Stimulated activated CD4-positive, alpha-beta T cell treated with anti-CD3 and anti-CD28 coated beads, TNF-alpha, amount 100 ng/mL, for 48 hours (primary cell): ENCODE results near the gene RAD54L.
"Not testable (repeated sequence)": the region's sequence is repeated elsewhere in the genome, so short reads cannot be mapped to it uniquely, and the experiment has no call there.

Source experiments
- DNase-seq, 3 donors: peaks; one replicate each; pipeline ENCODE4 v3.0.0-alpha.2; 2020; ENCODE audit warnings: low read depth in 3 of 3

The RAD54L gene

GRCh38 chr1:46247436-46248121 lies at the start of gene RAD54L:
Gene RAD54L, plus strand, starts transcription at chr1:46247763. Its CDS starts 643 bp downstream, at chr1:46248406.
- peak; percentile 95 to 98 (median 96) for DNase-seq

DNA sequence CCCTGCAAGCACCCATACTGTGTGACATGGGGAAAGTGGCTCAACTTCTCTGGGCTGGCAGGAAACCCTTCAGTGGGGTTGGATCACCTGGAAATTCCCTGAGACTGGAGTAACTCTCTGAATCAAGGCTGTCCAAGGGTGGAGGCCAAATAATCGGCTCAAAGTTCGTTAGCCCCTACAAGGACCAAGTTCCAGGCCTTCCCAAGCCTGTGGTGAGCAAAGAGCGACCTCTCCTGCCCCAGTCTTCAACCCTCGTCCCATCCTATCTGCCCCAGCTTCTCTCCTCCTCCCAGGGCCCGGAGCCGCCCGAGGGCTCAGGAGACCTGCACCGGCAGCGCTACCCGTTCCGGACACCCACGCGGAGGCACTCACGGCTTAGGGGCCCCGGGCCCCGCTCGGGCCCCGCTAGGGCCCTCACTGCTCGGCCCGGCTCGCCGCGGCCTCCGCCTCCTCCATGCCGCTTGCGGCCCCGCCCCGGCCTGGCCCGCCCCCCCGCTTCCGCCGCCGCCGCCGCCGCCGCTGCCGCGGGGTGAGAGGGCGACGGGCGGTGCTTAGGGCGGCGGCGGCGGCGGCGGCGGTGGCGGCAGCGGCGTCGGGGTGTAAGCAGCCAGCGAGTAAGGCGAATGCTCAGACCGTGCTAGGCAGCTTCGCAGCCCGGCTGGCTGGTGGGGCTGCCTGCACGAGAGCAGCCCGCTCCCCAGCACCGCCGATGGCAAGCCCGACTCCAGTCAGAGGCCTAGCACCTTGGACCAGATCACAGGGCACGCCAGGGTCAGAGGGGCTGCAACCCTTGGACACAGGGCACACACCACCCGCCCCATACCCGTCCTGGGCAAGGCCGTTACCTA lies 49.4 kb upstream of the RAD54L start, which contains the start of gene POMGNT1:
POMGNT1 (minus strand) TSS at position 471 of the 848 bp plus-strand sequence. CDS start 613 bp downstream, outside the sequence.
- DNase-seq = peak; percentile 47 to 65 (median 55)

DNA sequence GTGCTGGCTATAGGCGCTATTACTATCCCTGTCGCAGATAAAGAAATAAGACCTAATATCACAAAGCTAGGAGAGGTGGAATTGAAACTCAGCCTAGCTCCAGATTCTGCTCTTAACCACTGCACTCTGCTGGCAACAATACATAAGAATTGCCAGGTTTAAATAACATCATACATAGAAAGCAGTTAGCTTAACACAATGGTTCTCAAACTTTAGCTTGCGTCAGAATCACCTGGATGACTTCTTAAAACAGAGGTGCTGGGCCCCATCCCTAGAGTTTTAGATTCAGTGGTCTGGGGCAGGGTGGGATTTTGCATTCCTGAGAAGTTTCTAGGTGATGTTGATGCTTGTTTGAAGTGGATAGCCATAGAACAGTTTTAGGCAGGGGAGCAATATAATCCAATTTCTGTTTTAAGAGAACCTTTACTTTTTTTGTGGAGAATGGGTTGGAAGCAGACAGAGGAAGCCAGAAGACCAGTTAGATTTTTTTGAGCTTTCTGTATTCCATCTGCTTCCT lies 48.3 kb upstream of the RAD54L start:
- no peak for DNase-seq

- DNase-seq = no peak
Observed at GRCh38 chr1:46203738-46204405, 43.7 kb upstream of the RAD54L start.

DNA sequence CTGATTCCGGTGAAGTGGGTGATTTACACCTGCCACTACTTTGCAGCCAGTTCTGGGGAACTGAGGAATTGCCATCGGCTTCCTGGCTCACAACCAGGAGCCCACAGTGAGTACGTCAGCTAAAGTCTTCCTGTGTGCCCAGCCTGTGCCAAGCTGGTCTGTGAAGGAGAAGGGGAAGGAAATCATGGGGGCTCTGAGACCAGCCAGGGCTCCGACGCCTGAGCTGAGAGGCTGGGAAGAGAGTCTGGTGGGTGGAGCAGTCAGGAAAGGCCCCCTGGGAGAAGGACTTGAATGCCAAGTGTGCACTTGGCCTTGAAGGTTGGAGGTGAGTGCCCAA lies 43.2 kb upstream of the RAD54L start:
- no peak for DNase-seq

GRCh38 chr1:46205141-46205540 lies 42.4 kb upstream of the RAD54L start:
- DNase-seq = no peak

DNA sequence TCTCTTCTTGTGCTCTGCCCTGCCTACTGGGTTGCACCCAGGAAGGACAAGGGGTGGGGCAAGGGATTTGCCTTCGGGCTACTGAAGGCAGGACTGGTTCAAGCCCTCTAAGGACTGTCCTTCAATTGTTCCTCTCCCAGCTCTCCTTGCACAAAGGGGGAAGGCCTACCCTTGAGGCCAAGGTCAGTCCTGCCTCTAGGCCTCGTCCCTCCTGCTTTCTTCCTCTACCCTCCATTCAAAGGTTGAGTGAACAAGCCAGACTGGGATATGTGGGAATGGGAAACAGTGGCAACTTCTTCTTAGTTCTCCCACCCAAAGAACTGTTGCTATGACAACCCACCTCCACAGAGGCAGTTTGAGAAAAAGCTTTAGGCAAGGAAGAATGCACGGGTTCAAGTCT lies 41.8 kb upstream of the RAD54L start:
- no peak for DNase-seq

- DNase-seq = no peak
Observed at GRCh38 chr1:46206399-46206798, 41.2 kb upstream of the RAD54L start.

DNA sequence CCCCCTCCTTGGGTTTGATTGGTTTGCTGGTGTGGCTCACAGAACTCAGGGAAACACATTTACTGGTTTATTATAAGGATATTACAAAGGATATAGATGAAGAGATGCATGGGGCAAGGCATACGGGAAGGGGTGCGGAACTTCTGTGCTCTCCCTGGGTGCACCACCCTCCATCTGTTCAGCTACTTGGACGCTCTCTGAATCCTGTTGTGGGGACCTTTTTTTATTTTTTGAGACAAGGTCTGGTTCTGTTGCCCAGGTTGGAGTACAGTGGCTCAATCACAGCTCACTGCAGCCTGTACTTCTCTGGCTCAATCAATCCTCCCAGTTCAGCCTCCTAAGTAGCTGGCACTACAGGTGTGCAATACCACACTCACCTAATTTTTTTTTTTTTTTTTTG lies 37.0 kb upstream of the RAD54L start:
- no peak for DNase-seq

GRCh38 chr1:46211051-46211450 lies 36.5 kb upstream of the RAD54L start:
- DNase-seq = no peak

GRCh38 chr1:46215504-46215903 lies 32.1 kb upstream of the RAD54L start:
- DNase-seq = no peak

- no peak for DNase-seq
Observed at GRCh38 chr1:46218443-46218842, 29.1 kb upstream of the RAD54L start.

DNA sequence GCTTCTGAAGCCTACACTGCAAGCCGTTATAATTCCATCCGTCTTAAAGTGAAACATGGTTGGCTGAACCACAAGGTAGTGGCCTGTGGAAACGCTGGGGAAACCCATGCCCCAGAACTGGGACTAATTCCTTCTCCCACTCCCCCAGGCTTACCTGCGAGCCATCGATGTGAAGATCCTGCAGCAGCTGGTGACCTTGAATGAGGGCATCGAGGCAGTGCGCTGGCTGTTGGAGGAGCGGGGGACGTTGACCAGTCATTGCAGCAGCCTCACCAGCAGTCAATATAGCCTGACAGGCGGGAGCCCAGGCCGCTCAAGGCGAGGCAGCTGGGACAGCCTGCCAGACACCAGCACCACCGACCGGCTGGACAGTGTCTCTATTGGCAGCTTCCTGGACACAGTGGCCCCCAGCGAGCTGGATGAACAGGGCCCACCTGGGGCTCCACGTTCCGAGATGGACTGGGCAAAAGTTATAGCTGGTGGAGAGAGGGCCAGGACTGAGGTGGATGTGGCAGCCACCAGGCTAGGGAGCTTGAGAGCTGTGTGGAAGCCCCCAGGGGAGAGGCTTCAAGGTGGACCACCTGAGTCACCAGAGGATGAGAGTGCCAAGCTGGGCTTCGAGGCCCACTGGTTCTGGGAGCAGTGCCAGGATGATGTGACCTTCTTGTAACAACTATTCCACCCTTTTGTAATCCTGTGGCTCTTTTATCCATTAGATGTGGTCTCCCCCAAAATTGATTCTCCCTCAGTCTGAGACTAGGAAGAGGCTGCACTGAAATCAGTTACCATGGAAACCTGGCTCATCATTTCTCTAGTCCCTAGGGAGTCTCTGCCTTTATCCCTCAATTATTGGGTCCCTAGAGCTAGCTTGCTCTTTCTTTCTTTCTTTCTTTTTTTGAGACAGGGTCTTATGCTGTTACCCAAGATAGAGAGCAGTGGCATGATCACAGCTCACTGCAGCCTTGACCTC lies 27.7 kb upstream of the RAD54L start:
- no peak for DNase-seq

GRCh38 chr1:46220808-46221207 lies 26.8 kb upstream of the RAD54L start:
- DNase-seq = no peak

DNA sequence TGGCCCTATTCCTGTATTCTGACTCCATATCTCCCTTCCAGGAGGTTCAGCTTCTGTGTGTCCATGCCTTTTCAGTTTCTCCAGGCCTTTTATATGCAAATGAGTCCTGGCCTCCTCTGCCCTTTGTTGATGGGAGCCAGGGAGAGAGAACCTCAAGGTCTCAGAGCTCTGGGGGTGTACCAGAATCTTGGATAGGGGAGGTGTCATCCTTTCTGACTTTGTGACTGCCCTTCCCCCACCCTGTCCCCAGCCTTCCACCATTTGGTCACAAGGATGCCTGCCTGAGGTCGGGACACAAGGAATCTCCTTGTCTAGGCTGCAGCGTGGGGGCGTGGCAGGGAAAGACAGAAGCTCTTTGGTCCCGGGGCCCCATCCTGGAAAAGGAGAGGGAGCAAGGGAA lies 25.8 kb upstream of the RAD54L start:
- no peak for DNase-seq

GRCh38 chr1:46223055-46223454 lies 24.5 kb upstream of the RAD54L start:
- not testable (repeated sequence) for DNase-seq

DNA sequence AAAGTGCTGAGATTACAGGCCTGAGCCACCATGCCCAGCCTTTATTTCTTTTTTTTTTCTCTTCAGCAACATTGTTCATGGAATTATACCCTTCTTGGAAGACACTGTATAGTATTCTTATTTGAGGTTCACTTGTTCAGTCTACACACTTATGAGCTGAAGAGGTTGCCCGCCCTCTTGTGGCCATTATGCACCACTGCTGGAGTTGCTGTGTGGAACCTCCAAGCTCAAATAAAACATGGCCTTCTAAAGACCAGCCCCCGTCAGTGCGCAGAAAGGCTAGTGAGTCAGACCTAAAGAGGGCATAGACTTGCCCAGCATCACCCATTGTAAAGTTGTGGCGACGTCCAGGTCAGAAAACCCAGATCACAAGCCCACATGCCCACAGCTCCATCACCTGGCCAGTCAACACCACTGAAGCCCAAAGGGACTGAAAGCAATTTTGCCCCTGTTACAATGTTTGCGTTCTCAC lies 24.1 kb upstream of the RAD54L start:
- peak; percentile 37 to 54 (median 53) for DNase-seq

DNA sequence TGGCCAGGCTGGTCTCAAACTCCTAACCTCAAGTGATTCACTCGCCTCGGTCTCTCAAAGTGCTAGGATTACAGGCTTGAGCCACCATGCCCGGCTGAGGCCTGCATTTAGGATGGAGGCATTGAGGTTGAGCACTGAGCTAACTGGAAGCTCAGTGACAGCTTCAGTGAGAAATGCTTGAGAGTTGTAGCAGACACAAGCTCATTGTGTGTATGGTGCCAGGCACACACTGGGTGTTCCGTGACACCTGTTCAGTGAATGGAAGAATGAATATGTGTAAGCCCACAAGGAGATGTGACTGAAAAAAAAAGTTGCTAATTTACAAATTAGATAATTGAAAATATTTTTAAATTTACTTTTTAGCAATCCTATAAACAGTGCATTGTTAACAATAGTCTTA lies 22.6 kb upstream of the RAD54L start:
- DNase-seq = no peak

DNA sequence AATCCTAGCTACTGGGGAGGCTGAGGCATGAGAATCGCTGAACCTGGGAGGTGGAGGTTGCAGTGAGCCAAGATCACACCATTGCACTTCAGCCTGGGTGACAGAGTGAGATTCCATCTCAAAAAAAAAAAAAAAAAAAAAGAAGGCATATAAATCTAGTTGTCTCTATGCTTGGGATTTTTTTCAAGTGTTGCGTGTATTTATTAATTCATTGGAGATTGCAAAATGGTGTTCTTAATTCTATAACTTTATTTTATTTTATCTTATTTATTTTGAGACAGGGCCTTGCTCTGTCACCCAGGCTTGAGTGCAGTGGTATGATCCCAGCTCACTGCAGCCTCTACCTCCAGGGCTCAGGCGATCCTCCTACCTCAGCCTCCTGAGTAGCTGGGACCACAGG lies 16.3 kb upstream of the RAD54L start:
- DNase-seq = not testable (repeated sequence)

GRCh38 chr1:46236882-46237281 lies 10.7 kb upstream of the RAD54L start:
- DNase-seq = no peak

DNA sequence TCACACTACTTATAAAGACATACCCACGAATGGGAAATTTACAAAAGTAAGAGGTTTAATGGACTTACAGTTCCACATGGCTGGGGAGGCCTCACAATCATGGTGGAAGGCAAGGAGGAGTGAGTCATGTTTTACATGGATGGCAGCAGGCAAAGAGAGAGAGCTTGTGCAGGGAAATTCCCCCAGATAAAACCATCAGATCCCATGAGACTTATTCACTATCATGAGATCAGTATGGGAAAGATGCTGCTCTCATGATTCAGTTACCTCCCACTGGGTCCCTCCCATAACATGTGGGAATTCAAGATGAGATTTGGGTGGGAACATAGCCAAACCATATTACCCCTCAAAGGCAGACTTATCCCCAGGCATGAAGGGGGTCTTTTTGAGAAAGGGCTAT lies 8.7 kb upstream of the RAD54L start:
- DNase-seq = not testable (repeated sequence)
